Mammary epithelial cell (primary cell): Measurements from ENCODE around the gene FAT1.

ENCODE experiments used
- EZH2 ChIP-seq: IDR thresholded peaks from 2 replicates; pipeline ENCODE4 v1.6.1; 2012; ENCODE audit warnings: low read length, inconsistent platforms, borderline replicate concordance
- TF ChIP-seq, protein P1 (sequence below), 2 donors: IDR thresholded peaks in 1 of 2; conservative IDR thresholded peaks in 1 of 2; 2 replicates each; pipeline ENCODE4 v1.5.1; 2011 to 2012; ENCODE audit warnings: inconsistent platforms in 2 of 2, low read length in 2 of 2, mild to moderate bottlenecking in 2 of 2, control low read depth in 1 of 2, low read depth in 1 of 2; ENCODE audit not compliant: insufficient read depth in 1 of 2; ENCODE audit errors: extremely low read depth in 1 of 2

DNA sequence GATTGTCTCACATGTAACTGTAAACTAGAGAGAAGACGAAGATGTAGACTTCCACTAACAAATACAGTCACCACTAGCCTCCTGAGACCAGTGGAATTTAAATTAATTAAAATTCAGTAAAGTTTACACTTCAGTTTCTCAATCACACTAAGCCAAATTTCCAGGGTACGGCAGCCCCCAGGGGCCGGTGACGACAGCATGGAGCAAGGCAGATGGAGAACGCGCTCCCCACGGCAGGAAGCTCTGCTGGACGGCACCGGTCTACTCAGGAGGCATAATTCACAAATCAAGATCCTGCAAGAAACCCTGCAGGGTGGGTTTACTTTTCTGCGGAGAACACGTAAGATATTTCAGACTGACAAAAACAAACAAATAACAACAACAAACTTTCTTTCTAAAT, 80.7 kb downstream of the FAT1 start:
- TF ChIP-seq, protein P1, sequence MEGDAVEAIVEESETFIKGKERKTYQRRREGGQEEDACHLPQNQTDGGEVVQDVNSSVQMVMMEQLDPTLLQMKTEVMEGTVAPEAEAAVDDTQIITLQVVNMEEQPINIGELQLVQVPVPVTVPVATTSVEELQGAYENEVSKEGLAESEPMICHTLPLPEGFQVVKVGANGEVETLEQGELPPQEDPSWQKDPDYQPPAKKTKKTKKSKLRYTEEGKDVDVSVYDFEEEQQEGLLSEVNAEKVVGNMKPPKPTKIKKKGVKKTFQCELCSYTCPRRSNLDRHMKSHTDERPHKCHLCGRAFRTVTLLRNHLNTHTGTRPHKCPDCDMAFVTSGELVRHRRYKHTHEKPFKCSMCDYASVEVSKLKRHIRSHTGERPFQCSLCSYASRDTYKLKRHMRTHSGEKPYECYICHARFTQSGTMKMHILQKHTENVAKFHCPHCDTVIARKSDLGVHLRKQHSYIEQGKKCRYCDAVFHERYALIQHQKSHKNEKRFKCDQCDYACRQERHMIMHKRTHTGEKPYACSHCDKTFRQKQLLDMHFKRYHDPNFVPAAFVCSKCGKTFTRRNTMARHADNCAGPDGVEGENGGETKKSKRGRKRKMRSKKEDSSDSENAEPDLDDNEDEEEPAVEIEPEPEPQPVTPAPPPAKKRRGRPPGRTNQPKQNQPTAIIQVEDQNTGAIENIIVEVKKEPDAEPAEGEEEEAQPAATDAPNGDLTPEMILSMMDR (conservative IDR thresholded peaks at IDR 0.05 in 1 of 2, IDR thresholded peaks at IDR 0.05 in 1 of 2; ENCODE audit: extremely low read depth in 1 of 2, insufficient read depth in 1 of 2, low read depth in 1 of 2, low read length in 2 of 2) = no peak
- no peak for TF ChIP-seq EZH2
